ENCODE measurements around the gene IPO9.
"Not testable (repeated sequence)": the region's sequence is repeated elsewhere in the genome, so short reads cannot be mapped to it uniquely, and the experiment has no call there.

The IPO9 gene

DNA sequence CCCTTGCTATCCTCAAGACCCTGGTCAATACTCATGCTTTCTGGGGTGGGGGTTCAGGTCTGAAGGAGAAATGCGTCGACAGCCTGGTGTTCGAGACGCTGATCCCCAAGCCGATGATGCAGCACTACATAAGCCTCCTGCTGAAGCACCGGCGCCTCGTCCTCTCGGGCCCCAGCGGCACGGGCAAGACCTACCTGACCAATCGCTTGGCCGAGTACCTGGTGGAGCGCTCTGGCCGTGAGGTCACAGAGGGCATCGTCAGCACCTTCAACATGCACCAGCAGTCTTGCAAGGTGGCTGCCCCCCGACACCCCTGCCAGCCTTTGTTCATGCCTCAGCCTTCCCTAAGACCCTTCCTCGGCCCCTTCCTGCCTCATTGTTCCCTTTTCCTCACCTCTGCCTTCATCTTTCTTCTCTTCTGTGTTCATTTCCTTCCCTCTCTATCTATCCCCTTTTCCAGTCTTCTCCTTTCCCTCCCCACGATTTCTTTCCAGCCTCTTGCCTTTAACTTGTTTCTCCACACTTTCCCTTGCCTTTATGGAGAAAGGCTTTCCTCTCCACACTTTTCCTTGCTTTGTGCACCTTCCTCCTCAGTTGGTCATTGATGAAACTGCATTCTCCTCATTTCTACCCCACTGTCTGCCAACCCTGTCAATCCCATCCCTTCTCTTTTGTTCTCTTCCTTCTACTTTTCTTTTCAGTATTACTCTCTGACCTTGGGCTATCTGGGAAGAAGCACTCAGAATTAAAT lies 18.3 kb upstream of the IPO9 start:
- no peak for DNase-seq

GRCh38 chr1:201813226-201813625 lies 15.7 kb upstream of the IPO9 start:
- no peak for DNase-seq

GRCh38 chr1:201816309-201816854 lies 12.6 kb upstream of the IPO9 start:
- no peak for DNase-seq

DNA sequence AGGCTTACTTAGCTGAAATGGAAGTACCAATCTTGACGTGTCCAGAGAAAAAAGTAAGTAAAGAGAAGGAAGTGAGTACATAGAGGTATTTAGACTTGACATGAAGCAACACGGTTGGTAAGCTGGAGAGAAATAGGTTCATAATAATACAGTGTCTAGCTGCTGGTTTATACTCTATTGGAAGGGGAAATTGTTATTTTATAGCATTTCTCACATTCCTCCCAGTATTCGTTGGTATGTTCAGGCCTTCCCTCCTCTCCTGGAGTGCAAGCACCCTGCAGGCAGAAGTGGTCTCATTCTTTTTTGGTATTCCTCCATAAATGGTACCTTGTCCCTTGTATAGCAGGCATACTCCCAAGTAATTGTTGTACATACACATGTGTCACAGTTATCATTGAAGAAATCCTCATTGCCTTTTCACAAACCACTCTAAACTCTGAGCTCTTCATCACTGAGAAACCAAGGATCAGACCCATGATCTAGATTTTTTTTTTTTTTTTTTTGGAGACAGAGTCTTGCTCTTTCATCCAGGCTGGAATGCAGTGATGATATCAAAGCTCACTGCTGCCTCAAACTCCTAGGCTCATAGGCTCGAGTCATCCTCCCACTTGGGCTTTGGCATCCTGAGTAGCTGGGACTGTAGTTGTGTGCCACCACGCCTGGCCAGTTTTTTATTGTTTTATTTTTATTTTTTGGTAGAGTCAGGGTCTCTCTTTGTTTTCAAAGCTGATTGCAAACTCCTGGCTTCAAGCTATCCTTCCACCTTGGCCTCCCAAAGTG lies 9.8 kb upstream of the IPO9 start:
- no peak for DNase-seq

DNA sequence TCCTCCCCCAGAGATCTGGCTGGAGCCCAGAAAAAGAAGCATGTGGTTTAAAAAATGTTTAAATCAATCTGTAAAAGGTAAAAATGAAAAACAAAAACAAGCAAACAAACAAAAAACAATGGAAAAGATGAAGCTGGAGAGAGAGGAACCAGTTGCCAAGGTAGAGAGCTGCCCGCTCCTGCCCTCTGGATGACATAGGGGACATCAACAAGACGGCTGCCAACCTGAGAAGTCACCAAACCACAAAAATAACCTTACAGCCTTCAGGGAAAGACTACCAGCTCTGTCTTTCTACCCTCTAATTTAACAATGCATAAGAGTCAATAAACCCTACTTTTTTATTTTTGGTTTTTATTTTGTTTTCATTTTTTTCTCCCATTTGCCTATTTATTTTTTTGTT lies 8.5 kb upstream of the IPO9 start:
- no peak for DNase-seq

- no peak for DNase-seq
These were observed 3.7 kb upstream of the IPO9 start for GRCh38 chr1:201825245-201825644.

- DNase-seq, result no peak
These were observed 2.1 kb upstream of the IPO9 start for GRCh38 chr1:201826830-201827229.

- DNase-seq, result no peak
These were observed 1.4 kb upstream of the IPO9 start for GRCh38 chr1:201827321-201828216.

DNA sequence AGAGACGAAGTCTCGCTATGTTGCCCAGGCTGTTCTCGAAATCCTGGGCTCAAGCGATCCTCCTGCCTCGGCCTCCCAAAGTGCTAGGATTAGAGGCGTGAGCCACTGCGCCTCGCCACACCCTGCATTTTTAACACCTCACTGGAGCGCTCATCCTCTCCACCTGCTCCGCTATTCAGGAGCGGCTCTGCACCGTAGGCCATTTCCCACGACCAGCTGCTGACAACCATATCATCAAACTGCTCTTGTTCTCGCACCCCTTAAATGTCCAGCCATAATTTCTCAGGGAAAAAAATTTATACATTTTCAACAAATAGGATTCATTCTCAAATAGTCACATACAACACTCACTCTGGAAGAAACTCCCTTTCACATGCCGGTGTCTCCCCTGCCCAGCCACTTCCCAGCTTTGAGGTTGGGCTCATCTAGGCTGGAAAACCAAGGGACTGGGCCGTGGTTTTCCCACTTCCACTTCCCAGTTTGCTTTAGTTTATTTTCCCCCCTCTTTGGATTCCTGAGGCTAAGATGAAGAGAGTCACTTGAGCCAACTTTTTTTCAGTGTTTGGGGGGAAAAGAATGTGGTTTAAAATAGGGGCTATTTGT lies 639 bp upstream of the IPO9 start:
- no peak for DNase-seq

- DNase-seq, result no peak
These were observed 2.4 kb downstream of the IPO9 start for GRCh38 chr1:201831371-201831770.

GRCh38 chr1:201834621-201835020 lies 5.7 kb downstream of the IPO9 start:
- DNase-seq, result no peak

- DNase-seq, result no peak
These were observed 9.4 kb downstream of the IPO9 start for GRCh38 chr1:201838381-201838780.

DNA sequence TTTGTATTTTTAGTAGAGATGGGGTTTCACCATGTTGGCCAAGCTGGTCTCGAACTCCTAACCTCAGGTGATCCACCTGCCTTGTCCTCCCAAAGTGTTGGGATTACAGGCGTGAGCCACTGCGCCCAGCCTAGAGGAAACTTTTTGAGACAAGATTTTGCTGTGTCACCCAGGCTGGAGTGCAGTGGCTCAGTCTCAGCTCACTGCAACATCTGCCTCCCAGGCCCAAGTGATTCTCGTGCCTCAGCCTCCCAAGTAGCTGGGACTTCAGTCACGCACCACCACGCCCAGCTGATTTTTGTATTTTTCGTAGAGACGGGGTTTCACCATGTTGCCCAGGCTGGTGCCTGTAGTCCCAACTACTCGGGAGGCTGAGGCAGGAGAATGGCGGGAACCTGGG lies 10.1 kb downstream of the IPO9 start:
- not testable (repeated sequence) for DNase-seq

DNA sequence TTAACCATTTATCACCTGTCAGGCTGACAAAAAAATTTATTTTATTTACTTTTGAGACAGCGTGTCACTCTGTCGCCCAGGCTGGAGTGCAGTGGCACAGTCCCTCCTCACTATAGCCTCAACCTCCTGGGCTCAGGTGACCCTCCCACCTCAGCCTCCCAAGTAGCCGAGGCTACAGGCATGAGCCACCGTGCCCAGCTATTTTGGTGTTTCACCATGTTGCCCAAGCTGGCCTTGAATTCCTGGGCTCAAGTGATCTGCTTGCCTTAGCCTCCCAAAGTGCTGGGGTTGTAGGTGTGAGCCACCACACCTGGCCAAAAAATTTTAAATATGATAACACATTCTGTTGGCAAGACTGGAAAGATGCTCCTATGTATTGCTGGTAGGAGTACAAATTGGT lies 11.1 kb downstream of the IPO9 start:
- DNase-seq, result no peak

GRCh38 chr1:201840490-201840889 lies 11.5 kb downstream of the IPO9 start:
- DNase-seq, result no peak

- no peak for DNase-seq
These were observed 12.4 kb downstream of the IPO9 start for GRCh38 chr1:201841265-201841912.

DNA sequence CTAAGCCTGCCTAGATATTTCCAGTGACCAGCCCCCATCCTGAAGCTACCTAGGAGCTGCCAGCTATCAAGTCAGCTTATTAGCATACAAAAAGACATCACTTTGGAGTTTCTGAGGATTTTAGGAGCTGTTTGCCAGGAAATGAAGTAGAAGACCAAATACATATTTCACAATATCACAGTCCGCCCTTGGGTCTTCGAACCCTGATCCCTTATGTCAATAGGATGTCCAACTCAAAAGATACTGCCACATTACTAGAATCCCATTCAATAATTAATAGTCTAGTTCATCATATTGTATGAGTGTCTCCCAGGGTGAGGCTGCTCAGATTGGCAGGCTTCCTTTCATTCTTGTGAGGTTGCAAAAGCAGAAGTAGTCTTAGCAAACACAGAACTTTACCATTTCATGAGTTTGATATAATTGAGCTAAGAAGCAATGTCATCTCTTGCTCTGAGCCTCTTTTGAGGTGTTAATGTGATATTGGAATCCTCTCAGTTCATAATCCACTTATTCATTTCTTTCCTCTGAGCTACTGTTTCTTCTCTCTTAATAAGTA lies 13.6 kb downstream of the IPO9 start:
- no peak for DNase-seq

GRCh38 chr1:201845331-201846083 lies 16.6 kb downstream of the IPO9 start:
- DNase-seq, result no peak

DNA sequence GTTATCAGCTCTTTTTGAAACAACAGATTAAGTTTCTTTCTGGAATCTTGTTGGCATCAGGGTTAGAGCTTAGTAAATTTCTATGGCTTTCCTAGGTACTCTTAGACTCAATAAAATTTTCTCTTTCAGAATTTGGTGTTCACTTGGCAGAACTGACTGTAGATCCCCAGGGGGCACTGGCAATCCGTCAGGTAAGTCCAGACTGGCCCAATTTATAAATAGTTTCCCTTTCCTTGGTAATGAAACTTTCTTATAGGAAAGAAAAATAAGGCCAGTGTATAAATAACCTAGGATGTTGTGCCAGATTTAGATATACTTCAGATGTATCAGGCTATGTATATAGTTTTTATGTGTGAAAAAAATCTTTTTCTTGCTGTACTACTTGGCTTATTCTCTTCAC lies 18.2 kb downstream of the IPO9 start:
- DNase-seq, result no peak

DNA sequence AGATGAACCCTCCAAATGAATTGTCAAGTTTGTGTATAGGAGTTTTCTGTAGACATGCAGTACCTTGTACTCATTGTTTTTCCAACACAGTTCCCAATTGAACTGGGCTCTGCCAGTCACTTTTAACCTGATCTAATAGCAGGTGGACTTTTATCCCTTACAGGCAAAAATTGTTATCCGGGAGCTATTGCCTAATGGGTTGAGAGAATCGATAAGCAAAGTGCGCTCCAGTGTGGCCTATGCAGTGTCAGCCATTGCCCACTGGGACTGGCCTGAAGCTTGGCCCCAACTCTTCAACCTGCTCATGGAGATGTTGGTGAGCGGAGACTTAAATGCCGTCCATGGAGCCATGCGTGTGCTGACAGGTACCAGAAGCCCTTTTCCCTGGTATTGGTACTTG lies 19.3 kb downstream of the IPO9 start:
- DNase-seq, result no peak

Measured in CD4-positive, alpha-beta T cell treated with Interleukin-6 for 4 hours (primary cell).